Right forelimb (tissue), 1 donor: ENCODE measurements around the gene SPTLC3.

Source experiments
- DNase-seq: peaks from one replicate; pipeline ENCODE4 v3.0.0-alpha.2; 2018

SPTLC3 gene

GRCh38 chr20:12987261-12987660 is 21.5 kb upstream of the SPTLC3 start:
- DNase-seq = no peak

- no peak for DNase-seq
Observed at GRCh38 chr20:12989586-12990115, 19.1 kb upstream of the SPTLC3 start.

- no peak for DNase-seq
Observed at GRCh38 chr20:12997128-12997655, 11.6 kb upstream of the SPTLC3 start.

- no peak for DNase-seq
Observed at GRCh38 chr20:12998046-12998445, 10.7 kb upstream of the SPTLC3 start.

GRCh38 chr20:12999201-12999600 is 9.6 kb upstream of the SPTLC3 start:
- no peak for DNase-seq

- DNase-seq = no peak
Observed at GRCh38 chr20:13002251-13002650, 6.5 kb upstream of the SPTLC3 start.

- DNase-seq = no peak
Observed at GRCh38 chr20:13006825-13007224, 1.9 kb upstream of the SPTLC3 start.

- no peak for DNase-seq
Observed at GRCh38 chr20:13007596-13007995, 1.2 kb upstream of the SPTLC3 start.

- DNase-seq = peak; percentile 56
Observed at GRCh38 chr20:13009682-13010406, 1.1 kb downstream of the SPTLC3 start.

GRCh38 chr20:13012886-13013285 is 4.1 kb downstream of the SPTLC3 start:
- no peak for DNase-seq

- no peak for DNase-seq
Observed at GRCh38 chr20:13013411-13013810, 4.6 kb downstream of the SPTLC3 start.

- no peak for DNase-seq
Observed at GRCh38 chr20:13017235-13017634, 8.5 kb downstream of the SPTLC3 start.

GRCh38 chr20:13017883-13018535 is 9.2 kb downstream of the SPTLC3 start:
- DNase-seq = no peak

GRCh38 chr20:13021205-13021970 is 12.6 kb downstream of the SPTLC3 start:
- DNase-seq = no peak

- no peak for DNase-seq
Observed at GRCh38 chr20:13022401-13023155, 13.8 kb downstream of the SPTLC3 start.

- DNase-seq = no peak
Observed at GRCh38 chr20:13024596-13024995, 15.8 kb downstream of the SPTLC3 start.

GRCh38 chr20:13025181-13025580 is 16.4 kb downstream of the SPTLC3 start:
- no peak for DNase-seq

- DNase-seq = no peak
Observed at GRCh38 chr20:13028001-13028400, 19.2 kb downstream of the SPTLC3 start.

- DNase-seq = no peak
Observed at GRCh38 chr20:13028673-13029072, 19.9 kb downstream of the SPTLC3 start.

GRCh38 chr20:13029687-13030375 is 21.1 kb downstream of the SPTLC3 start:
- no peak for DNase-seq

GRCh38 chr20:13031751-13032150 is 23.0 kb downstream of the SPTLC3 start:
- DNase-seq = no peak

GRCh38 chr20:13034115-13034514 is 25.3 kb downstream of the SPTLC3 start:
- no peak for DNase-seq
